HG03342 (cell line): ENCODE measurements around the gene FAM177A1.

Experiments
- ATAC-seq: cut with Tn5 transposase; IDR thresholded peaks from one replicate; pipeline ENCODE4 v1.9.1; 2021; ENCODE audit warnings: mild to moderate bottlenecking, moderate library complexity; ENCODE audit not compliant: unreplicated experiment

Gene FAM177A1

GRCh38 chr14:35122696-35123387 is 76.8 kb downstream of the FAM177A1 start:
- ATAC-seq = no peak

- ATAC-seq = no peak
Measured at GRCh38 chr14:35123388-35123703, 77.3 kb downstream of the FAM177A1 start.

GRCh38 chr14:35124127-35124526 is 78.1 kb downstream of the FAM177A1 start:
- ATAC-seq = no peak
